B cell (primary cell): ENCODE results near the gene GMPPA. TPM values are rescaled to one million over a fixed set of nuclear protein-coding genes. Genes with fewer than 3 reads are reported as not detected.

Experiments
- ATAC-seq: fragments of 200-7000 bp; cut with Tn5 transposase; one replicate; pipeline ENCODE4 v1.10.0; 2021; ENCODE audit warnings: low read depth, mild to moderate bottlenecking, moderate number of reproducible peaks, moderate library complexity
- CTCF ChIA-PET: fragments of 350-600 bp; sonication (Branson Sonifier 250); formaldehyde crosslinking; loops from one replicate; lab custom pipeline; 2021; ENCODE audit warnings: antibody characterized with exemption, inconsistent platforms; lab: Charles Lee
- POLR2A ChIA-PET: fragments of 350-600 bp; sonication (Branson Sonifier 250); formaldehyde crosslinking; loops from one replicate; lab custom pipeline; 2021; ENCODE audit warnings: antibody characterized with exemption; lab: Charles Lee
- DNase-seq: peaks from one replicate; pipeline ENCODE4 v3.0.0; 2013
- H2AFZ ChIP-seq: 2 replicates; pipeline ENCODE4 v1.6.1; 2012; ENCODE audit warnings: mild to moderate bottlenecking, low read depth, low read length; ENCODE audit not compliant: insufficient read depth, poor library complexity, severe bottlenecking
- H3K27ac ChIP-seq, 2 donors: 1 replicate in 1 of 2; 2 replicates in 1 of 2; pipeline ENCODE4 v1.5.1; 2012 to 2013; ENCODE audit warnings: low read length in 2 of 2, mild to moderate bottlenecking in 2 of 2, moderate library complexity in 1 of 2
- H3K27me3 ChIP-seq, 4 experiments: fragments of 200-600 bp in 1 of 4; sonication (generic) in 1 of 4; replicated peaks in 1 of 4; 1 replicate in 2 of 4; 2 replicates in 2 of 4; pipeline versions ENCODE4 v1.6.1 to v1.7.0; 2013 to 2016; ENCODE audit warnings: low read length in 3 of 4, mild to moderate bottlenecking in 2 of 4, mixed read lengths in 1 of 4, moderate library complexity in 1 of 4; ENCODE audit not compliant: insufficient read depth in 4 of 4, control insufficient read depth in 3 of 4; ENCODE audit errors: control extremely low read depth in 1 of 4
- H3K36me3 ChIP-seq, 2 experiments: replicated peaks in 1 of 2; 1 replicate in 1 of 2; 2 replicates in 1 of 2; pipeline versions ENCODE4 v1.6.1 to v1.7.1; 2013; ENCODE audit warnings: low read length in 1 of 2; ENCODE audit not compliant: insufficient read depth in 2 of 2, control insufficient read depth in 1 of 2; ENCODE audit errors: control extremely low read depth in 1 of 2, extremely low read depth in 1 of 2
- H3K4me1 ChIP-seq, 2 donors: fragments of 200-600 bp in 1 of 2; sonication (generic) in 1 of 2; 1 replicate in 1 of 2; 2 replicates in 1 of 2; pipeline versions ENCODE4 v1.5.1 to v1.6.1; 2013 to 2017; ENCODE audit warnings: low read length in 2 of 2; ENCODE audit not compliant: control insufficient read depth in 2 of 2, insufficient read depth in 2 of 2
- H3K4me2 ChIP-seq: replicated peaks from 2 replicates; pipeline ENCODE3; 2012; ENCODE audit warnings: mild to moderate bottlenecking, low read depth, low read length; ENCODE audit not compliant: poor library complexity, severe bottlenecking
- H3K4me3 ChIP-seq, 5 experiments: fragments of 200-600 bp in 1 of 5; sonication (generic) in 1 of 5; 1 replicate in 3 of 5; 2 replicates in 2 of 5; pipeline versions ENCODE4 v1.5.1 to v1.7.0; 2011 to 2016; ENCODE audit warnings: low read length in 4 of 5, mild to moderate bottlenecking in 4 of 5, low read depth in 2 of 5, control low read depth in 1 of 5, moderate library complexity in 1 of 5; ENCODE audit not compliant: insufficient read depth in 1 of 5; ENCODE audit errors: control extremely low read depth in 1 of 5, extremely low read depth in 1 of 5
- H3K79me2 ChIP-seq: fragments of 200-600 bp; sonication (generic); one replicate; pipeline ENCODE4 v1.6.0; 2016; ENCODE audit warnings: low read length; ENCODE audit not compliant: control insufficient read depth, insufficient read depth
- H3K9ac ChIP-seq: fragments of 200-600 bp; sonication (generic); 2 replicates; pipeline ENCODE4 v1.6.1; 2017; ENCODE audit warnings: mild to moderate bottlenecking, low read length, moderate library complexity
- H3K9me3 ChIP-seq, 3 donors: one replicate each; pipeline versions ENCODE4 v1.6.1 to v1.7.1; 2013; ENCODE audit warnings: low read length in 2 of 3; ENCODE audit not compliant: control insufficient read depth in 2 of 3, insufficient read depth in 1 of 3; ENCODE audit errors: control extremely low read depth in 1 of 3
- H4K20me1 ChIP-seq: 2 replicates; pipeline ENCODE4 v1.6.0; 2012; ENCODE audit warnings: mild to moderate bottlenecking, low read length; ENCODE audit not compliant: insufficient read depth, control insufficient read depth, poor library complexity, severe bottlenecking
- H3K27ac Mint-ChIP-seq: one replicate; pipeline ENCODE4 v1.8.0; 2021; ENCODE audit warnings: mixed read lengths
- H3K27me3 Mint-ChIP-seq: one replicate; pipeline ENCODE4 v1.8.0; 2021; ENCODE audit warnings: mixed read lengths
- H3K4me1 Mint-ChIP-seq: one replicate; pipeline ENCODE4 v1.8.0; 2021; ENCODE audit warnings: mixed read lengths
- H3K4me3 Mint-ChIP-seq: one replicate; pipeline ENCODE4 v1.8.0; 2021; ENCODE audit warnings: mixed read lengths
- H3K9me3 Mint-ChIP-seq: one replicate; pipeline ENCODE4 v1.8.0; 2022; ENCODE audit warnings: mixed read lengths; ENCODE audit not compliant: insufficient read depth
- EZH2 ChIP-seq: IDR thresholded peaks from 2 replicates; pipeline ENCODE4 v1.6.1; 2012; ENCODE audit warnings: borderline replicate concordance, low read depth, mild to moderate bottlenecking, moderate library complexity, low read length; ENCODE audit not compliant: insufficient read depth, poor library complexity, severe bottlenecking
- WGBS: methylation state at CpG from one replicate; pipeline ENCODE4 v1.1.5; 2013; ENCODE audit warnings: missing lambda C conversion rate; ENCODE audit not compliant: insufficient coverage; 5-methylcytosine and 5-hydroxymethylcytosine counted together
- intact Hi-C: fragments of 100-400 bp; cut with micrococcal nuclease; formaldehyde crosslinking; loops from one replicate; pipeline ENCODE4 v1.10.0; 2022
- polyA plus RNA-seq: library from polyadenylated mRNA; depleted of rRNA; stranded (reverse); fragments of >200 nt; gene quantifications from 2 replicates; pipeline ENCODE4 v1.2.3, GENCODE V29; 2012
- total RNA-seq, 2 donors: library from RNA; stranded (reverse); fragments of 120-200 nt in 1 of 2; gene quantifications; 1 replicate in 1 of 2; 2 replicates in 1 of 2; pipeline versions ENCODE4 v1.2.3 to v1.2.4, GENCODE V29; 2013 to 2022
- TF ChIP-seq, protein P1 (sequence below): fragments of 200-600 bp; IDR thresholded peaks from one replicate; pipeline ENCODE4 v1.8.0; 2022; ENCODE audit warnings: antibody characterized with exemption, mild to moderate bottlenecking

GMPPA gene
- total and polyA plus RNA-seq, 2 donors (not counting 1 experiment from before 2014, with no cell fraction given): 27.8 to 67.9 TPM

DNA sequence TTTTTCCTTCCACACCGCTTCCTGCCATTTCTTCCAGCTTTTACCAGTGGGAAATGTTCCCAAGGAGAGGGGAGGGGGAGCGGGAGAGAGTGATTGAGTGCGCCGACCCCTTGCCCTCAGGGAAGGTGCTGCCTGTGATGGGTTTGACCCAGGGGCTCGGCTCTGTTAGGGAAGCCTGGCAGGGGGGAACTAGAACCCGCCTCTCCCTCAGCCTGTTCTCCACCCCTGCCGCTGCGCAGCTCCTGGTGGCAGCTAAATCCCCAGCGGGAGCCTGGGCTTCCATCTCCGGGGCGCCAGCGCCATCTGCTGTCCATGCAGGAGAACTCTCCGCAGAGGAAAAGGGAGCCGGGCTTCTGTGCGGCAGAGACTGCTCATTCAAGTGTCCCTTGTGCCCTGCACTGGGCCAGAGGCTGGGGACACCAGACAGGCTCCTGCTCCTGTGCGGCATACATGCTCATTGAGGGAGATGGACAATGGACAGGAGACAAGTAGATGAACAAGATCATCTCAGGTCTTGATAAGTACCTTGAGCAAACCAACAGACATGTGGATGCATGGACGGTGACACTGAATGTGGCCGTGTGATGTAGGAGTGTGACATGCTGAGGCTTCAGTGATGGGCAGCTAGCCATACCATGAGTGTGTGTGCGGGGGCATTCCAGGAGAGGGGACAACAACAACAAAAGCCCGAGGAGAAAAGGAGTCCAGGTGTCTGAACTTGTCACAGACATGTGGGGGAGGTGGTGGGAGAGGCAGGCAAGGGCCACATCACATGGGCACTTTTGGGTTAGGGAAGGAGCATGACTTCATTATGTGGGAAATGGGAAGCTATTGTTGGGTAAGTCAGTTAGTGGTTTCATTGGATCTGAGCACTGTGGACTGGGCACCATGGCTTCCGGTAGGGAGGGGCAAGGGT, 31.6 kb downstream of the GMPPA start:
- peaks cover 64% of the 10 kb centered on the region for H3K27me3 Mint-ChIP-seq
- H3K9ac ChIP-seq: no peak overlapping the region
- CTCF ChIA-PET: interaction anchor here (0.6 to 8.8 kb wide), 30 partner anchors 8 to 501 kb away, joined by 3 to 146 read pairs (median 5); partner anchors contain the start of genes CHPF, GMPPA, STK11IP and TMEM198
- no peak overlapping the region for H3K4me3 Mint-ChIP-seq
- no peak for TF ChIP-seq EZH2
- TF ChIP-seq, protein P1, sequence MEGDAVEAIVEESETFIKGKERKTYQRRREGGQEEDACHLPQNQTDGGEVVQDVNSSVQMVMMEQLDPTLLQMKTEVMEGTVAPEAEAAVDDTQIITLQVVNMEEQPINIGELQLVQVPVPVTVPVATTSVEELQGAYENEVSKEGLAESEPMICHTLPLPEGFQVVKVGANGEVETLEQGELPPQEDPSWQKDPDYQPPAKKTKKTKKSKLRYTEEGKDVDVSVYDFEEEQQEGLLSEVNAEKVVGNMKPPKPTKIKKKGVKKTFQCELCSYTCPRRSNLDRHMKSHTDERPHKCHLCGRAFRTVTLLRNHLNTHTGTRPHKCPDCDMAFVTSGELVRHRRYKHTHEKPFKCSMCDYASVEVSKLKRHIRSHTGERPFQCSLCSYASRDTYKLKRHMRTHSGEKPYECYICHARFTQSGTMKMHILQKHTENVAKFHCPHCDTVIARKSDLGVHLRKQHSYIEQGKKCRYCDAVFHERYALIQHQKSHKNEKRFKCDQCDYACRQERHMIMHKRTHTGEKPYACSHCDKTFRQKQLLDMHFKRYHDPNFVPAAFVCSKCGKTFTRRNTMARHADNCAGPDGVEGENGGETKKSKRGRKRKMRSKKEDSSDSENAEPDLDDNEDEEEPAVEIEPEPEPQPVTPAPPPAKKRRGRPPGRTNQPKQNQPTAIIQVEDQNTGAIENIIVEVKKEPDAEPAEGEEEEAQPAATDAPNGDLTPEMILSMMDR: peak; percentile 98
- H3K4me2 ChIP-seq: no peak overlapping the region
- no peaks in the 10 kb centered on the region for H3K36me3 ChIP-seq
- peak; percentile 84 for DNase-seq
- POLR2A ChIA-PET: no interaction called here
- no peak overlapping the region for H3K4me3 ChIP-seq
- H3K4me1 Mint-ChIP-seq: peaks cover 3% of the 10 kb centered on the region
- H2AFZ ChIP-seq: no peak overlapping the region
- H3K79me2 ChIP-seq: no peaks in the 10 kb centered on the region
- H3K27ac Mint-ChIP-seq: no peak overlapping the region
- no peaks in the 10 kb centered on the region for H3K9me3 Mint-ChIP-seq
- H3K4me1 ChIP-seq: peaks cover 4 to 5% of the 10 kb centered on the region in 2 donors
- 23% methylated on average over 17 of the region's 21 CpGs for WGBS
- H3K27me3 ChIP-seq: peaks cover 0 to 53% (median 18%) of the 10 kb centered on the region in 4 experiments
- intact Hi-C loops: loop anchor here (1.0 kb wide), 3 partner anchors 35 to 127 kb away; no protein-coding TSS in a partner anchor
- H3K27ac ChIP-seq: no peak overlapping the region
- peak; percentile 91 for ATAC-seq
- no peaks in the 10 kb centered on the region for H3K9me3 ChIP-seq
- H4K20me1 ChIP-seq: no peaks in the 10 kb centered on the region
